HG02798 (cell line): ENCODE data around the gene TRAF1.
A peak's percentile ranks its signal among the peaks of the same experiment; 100 is the strongest.

ENCODE experiments used
- ATAC-seq: cut with Tn5 transposase; IDR thresholded peaks from one replicate; pipeline ENCODE4 v1.9.1; 2021; ENCODE audit warnings: mild to moderate bottlenecking; ENCODE audit not compliant: unreplicated experiment, poor library complexity

Gene TRAF1

GRCh38 chr9:120941046-120941770, 14.6 kb upstream of the TRAF1 start:
- no peak for ATAC-seq

GRCh38 chr9:120940573-120940972, 14.0 kb upstream of the TRAF1 start:
- no peak for ATAC-seq

- no peak for ATAC-seq
These were observed 12.3 kb upstream of the TRAF1 start for GRCh38 chr9:120938851-120939250.

DNA sequence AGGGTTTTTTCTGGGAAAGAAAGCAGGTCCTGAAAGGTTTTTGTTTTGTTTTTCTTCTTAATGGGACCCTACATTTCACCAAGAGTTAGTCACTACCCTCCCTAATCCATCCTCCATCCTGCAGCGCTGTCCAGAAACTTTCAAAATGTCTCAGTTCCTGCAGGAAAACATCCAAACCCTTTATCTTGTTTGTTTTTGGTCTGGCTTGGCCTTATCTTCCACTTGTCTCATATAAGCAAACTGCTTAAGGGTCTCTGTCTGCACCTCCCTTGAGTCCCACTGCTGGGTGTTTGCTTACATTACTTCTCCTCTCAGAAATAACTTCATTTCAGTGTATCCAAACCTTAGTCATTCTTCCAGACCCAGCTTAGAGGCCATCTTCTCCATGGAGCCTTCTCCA, 11.0 kb upstream of the TRAF1 start:
- ATAC-seq, result no peak

DNA sequence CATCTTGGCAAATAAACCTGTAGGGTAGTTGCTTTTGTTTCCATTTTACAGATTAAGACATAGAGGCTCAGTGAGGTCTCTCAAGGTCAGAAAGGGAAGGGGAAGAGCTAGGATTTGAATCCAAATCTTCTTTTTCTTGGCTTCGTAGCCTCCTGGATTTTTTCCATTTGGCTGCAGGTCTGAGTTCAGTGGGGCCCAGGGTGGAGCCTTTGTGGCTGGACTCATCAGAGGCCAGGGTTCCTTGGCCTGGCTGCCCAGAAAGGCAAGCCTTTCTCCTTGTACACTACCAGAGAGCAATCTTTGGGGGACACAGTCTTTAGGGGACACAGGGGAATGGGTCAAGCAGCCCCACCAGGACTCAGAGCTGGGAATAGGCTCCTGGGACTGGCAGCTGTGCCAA, 10.5 kb upstream of the TRAF1 start:
- no peak for ATAC-seq

DNA sequence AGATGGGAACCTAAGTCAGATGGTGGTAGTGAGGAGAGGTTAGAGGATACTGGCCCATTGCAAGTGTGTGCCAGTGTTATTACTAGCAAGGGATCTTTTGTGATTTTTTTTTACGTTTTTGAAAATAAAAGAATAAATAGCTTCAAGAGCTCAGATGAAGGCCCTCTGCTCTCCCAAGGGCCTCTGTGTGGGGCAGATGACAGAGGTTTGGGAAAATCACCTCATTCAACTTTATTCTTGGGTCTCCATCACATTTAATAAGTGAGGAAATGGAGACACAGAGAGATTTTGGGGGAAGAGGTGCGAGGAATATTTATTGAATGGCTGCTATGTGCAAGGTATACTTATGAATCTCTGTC, 10.1 kb upstream of the TRAF1 start:
- ATAC-seq, result no peak

GRCh38 chr9:120936011-120936763, 9.6 kb upstream of the TRAF1 start:
- peak; percentile 52 for ATAC-seq

- peak; percentile 33 for ATAC-seq
These were observed 8.8 kb upstream of the TRAF1 start for GRCh38 chr9:120935383-120935857.

- no peak for ATAC-seq
These were observed 7.7 kb upstream of the TRAF1 start for GRCh38 chr9:120934281-120934680.

- ATAC-seq, result no peak
These were observed 6.9 kb upstream of the TRAF1 start for GRCh38 chr9:120933310-120934055.

DNA sequence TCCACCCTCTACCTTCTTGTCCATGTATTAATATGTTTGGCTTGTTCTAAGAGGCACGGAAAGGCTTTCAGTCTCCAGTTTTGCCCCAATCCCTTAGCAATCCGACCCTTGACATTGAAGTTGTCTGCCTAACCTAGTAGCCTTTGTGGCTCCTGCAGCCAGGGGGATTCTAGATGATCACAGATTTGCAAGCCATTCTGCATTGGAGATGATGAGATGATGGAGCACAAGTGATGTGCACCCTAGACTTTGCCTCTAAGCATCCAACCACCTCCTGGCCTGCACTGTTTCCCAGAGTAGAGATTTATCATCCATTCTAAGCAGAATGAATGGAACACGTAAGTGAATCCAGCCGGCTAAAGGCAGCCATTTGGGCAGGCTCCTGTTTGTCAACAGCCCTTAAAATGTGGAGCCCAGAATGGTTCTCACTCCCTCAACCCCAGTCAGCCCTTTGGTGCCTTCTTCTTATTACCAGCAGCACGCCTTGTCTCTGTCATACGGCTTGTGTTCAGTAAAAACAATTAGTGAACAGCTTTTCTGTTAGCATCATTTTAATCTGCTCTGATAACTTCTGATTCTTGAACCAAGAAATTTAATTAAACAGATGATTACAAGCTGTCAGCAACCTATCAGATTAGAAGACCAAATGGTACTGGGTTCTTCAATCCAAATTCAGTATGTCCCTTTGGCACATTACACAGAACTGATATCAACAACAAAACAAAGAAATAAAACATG, 5.7 kb upstream of the TRAF1 start:
- ATAC-seq, result no peak

DNA sequence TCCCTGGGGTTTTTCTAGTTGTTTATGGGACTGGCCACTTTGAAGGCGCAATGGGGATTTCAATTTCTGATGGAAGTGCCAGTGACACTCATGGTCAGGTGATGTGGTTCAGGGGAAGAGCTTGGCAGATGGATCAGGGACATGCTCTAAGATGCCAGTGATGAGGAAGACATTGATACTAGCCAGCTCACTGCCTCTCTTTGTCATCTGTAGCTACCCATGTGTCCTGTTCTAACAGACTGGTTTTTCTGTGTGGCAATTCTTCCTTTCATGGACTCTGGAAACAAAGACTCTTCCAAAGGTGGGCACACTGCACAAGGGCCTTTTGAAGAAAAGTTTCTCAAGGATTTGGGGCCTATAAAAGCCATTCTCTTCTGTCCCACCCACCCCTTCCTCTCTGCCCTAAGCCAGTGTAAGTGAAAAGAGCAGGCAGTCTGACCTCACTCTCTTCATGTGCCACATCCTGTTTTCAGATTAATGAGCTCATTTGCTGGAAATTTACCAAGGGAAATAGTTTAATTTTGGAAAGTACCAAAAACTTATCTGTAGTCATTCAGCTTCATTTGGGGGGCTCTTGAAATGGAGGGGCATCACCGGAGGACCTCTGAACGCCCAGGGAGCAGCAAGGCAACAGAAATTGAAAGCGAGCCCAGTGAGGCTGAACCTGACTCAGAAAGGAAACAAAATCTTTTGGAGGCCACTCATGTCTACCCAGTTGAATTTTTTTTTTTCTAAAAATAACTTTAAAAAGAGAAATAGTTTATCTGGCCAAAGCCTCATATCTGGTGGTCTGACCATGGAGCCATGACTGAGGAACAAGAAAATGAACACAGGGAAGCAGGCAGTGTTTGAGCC, 4.9 kb upstream of the TRAF1 start:
- ATAC-seq, result peak; percentile 47

GRCh38 chr9:120929229-120929791, 2.7 kb upstream of the TRAF1 start:
- ATAC-seq, result no peak

GRCh38 chr9:120928483-120929228, 2.1 kb upstream of the TRAF1 start:
- ATAC-seq, result peak; percentile 46

- ATAC-seq, result no peak
These were observed 1.5 kb upstream of the TRAF1 start for GRCh38 chr9:120928015-120928482.

DNA sequence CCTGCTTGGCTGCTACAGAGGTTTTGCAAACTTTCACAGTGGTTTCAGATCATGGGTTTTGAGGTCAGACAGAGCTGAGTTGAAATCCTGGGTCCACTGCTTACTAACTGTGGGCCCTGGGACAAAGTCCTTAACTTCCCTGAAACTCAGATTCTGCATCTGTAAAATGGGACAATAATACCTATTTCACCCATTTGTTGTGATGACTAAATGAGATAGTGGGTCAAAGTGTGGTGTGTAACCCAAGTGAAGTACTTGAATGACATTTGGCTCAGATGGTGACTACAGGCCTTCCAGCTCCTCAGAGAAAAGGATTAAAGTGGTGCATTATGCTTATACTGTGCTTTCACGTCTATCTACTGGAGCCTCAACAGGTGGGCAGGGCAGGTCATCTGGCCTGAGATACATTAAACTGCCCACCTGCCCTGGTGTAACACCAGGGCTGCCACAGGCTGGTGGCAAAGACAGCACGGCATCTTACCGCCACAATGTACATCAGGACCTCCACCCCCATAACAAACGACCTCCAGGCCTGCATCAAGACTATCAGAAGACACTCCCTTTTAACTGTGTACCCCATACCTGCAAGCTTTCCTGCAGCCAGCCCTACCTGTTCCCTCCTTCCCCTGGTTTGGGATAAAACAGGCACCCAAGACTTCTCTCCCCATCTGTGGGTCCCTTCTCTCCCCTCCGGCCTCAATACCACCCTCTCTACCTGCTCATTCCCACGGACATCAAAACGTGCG, 846 bp upstream of the TRAF1 start:
- ATAC-seq, result no peak

DNA sequence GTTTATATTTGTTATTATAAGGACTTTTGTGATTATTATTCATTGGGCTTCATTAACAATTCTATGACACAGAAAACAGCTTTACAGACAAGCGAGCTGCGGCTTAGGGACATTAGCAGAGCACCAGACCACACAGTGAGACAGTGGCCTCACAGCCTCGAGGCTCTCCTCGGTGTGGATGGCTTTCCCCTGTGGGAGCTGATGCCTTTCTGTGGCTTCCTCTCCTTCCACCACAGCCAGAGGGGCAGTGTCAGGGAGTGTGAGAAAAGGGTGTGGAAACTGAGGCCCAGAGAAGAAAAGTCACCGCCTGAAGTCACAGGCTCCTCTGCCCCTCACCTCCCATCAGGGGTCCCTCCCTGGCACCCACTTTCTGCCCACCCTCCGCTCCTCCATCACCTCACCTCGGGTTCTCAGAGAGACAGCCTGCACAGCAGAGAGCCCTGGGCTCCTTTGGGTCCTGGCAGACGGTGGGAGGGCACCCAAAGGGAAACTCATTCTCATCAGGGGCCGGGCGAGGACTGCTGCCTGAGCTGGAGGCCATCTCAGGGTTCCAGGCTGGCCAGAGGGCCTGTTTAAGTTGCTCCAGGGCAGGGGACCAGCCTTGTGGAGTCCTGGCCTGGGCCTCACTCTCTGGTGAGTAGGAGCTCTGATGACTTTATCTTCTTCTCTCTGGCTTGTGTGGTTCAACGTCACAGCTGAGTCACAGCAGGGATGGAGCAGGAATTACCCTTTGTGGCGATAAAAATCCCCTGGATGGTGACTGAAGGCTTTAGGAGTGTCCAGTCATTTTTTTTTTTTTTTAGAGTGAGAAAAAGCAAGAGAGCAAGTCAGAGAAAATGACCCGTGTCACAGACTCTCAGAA, 830 bp downstream of the TRAF1 start:
- ATAC-seq, result peak; percentile 41
